ENCODE measurements around the gene FAAP100.

Gene FAAP100

GRCh38 chr17:81551458-81552243, 502 bp downstream of the FAAP100 start:
- DNase-seq (ENCODE audit: low read depth): peak; percentile 73

- DNase-seq (ENCODE audit: low read depth): no peak
Observed at GRCh38 chr17:81550830-81551457, 1.2 kb downstream of the FAAP100 start.

GRCh38 chr17:81550285-81550684, 1.9 kb downstream of the FAAP100 start:
- DNase-seq (ENCODE audit: low read depth): no peak

- DNase-seq (ENCODE audit: low read depth): no peak
Observed at GRCh38 chr17:81549826-81550225, 2.3 kb downstream of the FAAP100 start.

- no peak for DNase-seq (ENCODE audit: low read depth)
Observed at GRCh38 chr17:81549031-81549557, 3.1 kb downstream of the FAAP100 start.

- no peak for DNase-seq (ENCODE audit: low read depth)
Observed at GRCh38 chr17:81547614-81547982, 4.6 kb downstream of the FAAP100 start.

GRCh38 chr17:81546906-81547613, 5.1 kb downstream of the FAAP100 start:
- DNase-seq (ENCODE audit: low read depth): no peak

GRCh38 chr17:81545160-81545949, 6.8 kb downstream of the FAAP100 start:
- no peak for DNase-seq (ENCODE audit: low read depth)

- no peak for DNase-seq (ENCODE audit: low read depth)
Observed at GRCh38 chr17:81544281-81544974, 7.7 kb downstream of the FAAP100 start.

GRCh38 chr17:81543756-81544155, 8.4 kb downstream of the FAAP100 start:
- DNase-seq (ENCODE audit: low read depth): no peak

- no peak for DNase-seq (ENCODE audit: low read depth)
Observed at GRCh38 chr17:81543339-81543675, 8.8 kb downstream of the FAAP100 start.

- DNase-seq (ENCODE audit: low read depth): no peak
Observed at GRCh38 chr17:81542431-81543338, 9.5 kb downstream of the FAAP100 start.

- no peak for DNase-seq (ENCODE audit: low read depth)
Observed at GRCh38 chr17:81541123-81541522, 11.0 kb downstream of the FAAP100 start.

- DNase-seq (ENCODE audit: low read depth): no peak
Observed at GRCh38 chr17:81540676-81541027, 11.5 kb downstream of the FAAP100 start.

- DNase-seq (ENCODE audit: low read depth): no peak
Observed at GRCh38 chr17:81539961-81540675, 12.0 kb downstream of the FAAP100 start.

GRCh38 chr17:81539571-81539900, 12.6 kb downstream of the FAAP100 start:
- DNase-seq (ENCODE audit: low read depth): no peak

GRCh38 chr17:81538651-81539570, 13.2 kb downstream of the FAAP100 start:
- DNase-seq (ENCODE audit: low read depth): no peak

GRCh38 chr17:81537856-81538555, 14.1 kb downstream of the FAAP100 start:
- DNase-seq (ENCODE audit: low read depth): no peak
